Inferior parietal cortex (tissue), 1 donor: ENCODE measurements around the gene AXIN2.
A peak's percentile ranks its signal among the peaks of the same experiment; 100 is the strongest.

Experiments used
- DNase-seq: peaks from one replicate; pipeline ENCODE4 v3.0.0-alpha.2; 2016; ENCODE audit errors: extremely low spot score

AXIN2 gene

DNA sequence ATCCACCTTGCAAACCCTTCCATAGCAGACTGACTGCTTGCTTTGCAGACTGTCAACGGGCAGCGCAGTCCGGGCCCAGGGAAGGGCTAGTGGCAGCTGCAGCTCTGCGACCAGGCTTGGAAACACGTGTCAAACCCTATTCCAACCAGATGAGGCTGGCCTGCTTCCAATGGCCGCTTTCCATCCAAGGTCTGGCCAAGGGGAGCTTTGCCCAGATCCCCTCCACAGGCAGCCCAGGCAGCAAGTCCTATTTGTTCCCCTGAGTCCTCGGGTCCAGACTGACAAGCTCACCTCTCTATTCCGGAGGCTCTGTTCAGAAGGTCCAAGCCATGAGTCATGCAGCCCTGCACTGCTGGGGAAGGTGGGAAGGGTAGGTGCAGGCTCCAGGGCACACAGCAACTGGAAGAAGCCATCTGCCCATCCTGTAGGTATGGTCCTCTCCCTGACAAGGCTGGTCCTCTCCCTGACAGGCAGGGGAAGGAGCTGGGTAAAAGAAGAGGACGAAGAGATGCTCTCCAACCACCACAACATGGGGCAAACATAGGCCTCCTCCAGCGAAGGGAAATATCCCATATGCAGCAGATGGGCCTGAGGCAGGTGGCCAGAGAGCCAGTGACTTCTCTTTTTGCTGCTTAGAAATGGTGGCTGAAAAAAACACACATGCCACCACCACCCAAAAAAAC lies 22.6 kb upstream of the AXIN2 start:
- peak; percentile 15 for DNase-seq

DNA sequence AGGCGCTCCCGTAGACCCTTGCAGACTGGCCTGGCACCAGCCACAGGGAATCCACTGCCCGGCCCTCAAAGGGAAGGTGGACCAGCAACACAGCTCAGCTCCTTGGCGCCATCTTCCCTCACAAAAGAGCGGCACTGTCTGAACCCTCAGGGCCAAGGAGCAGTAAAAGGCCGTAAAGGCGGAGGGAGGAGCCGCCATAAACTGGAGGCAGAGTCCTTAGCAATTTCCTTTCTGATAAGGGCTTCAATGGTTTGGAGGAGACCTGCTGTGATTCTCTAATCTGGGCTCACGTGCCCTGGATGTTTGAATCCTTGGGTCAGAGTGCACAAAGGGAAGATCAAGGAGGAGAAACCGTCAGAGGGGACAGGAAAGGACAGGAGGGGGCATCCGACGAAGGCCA lies 15.5 kb upstream of the AXIN2 start:
- DNase-seq = no peak

DNA sequence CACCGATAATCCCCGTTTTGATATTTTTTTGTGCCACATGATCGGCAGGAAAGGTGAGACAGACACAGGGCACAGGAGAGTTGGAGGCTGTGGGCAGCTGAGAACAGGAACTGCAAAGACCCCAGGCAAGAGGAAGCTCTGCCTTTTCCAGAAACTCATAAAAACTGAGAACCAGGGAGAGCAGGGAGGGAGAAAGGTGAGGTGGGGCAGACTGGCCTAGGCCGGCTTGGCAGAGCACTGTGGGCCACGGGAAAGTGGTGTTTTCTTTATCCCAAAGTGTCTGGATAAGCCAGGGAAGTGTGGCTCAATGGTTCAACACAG lies 11.8 kb upstream of the AXIN2 start:
- DNase-seq = no peak

DNA sequence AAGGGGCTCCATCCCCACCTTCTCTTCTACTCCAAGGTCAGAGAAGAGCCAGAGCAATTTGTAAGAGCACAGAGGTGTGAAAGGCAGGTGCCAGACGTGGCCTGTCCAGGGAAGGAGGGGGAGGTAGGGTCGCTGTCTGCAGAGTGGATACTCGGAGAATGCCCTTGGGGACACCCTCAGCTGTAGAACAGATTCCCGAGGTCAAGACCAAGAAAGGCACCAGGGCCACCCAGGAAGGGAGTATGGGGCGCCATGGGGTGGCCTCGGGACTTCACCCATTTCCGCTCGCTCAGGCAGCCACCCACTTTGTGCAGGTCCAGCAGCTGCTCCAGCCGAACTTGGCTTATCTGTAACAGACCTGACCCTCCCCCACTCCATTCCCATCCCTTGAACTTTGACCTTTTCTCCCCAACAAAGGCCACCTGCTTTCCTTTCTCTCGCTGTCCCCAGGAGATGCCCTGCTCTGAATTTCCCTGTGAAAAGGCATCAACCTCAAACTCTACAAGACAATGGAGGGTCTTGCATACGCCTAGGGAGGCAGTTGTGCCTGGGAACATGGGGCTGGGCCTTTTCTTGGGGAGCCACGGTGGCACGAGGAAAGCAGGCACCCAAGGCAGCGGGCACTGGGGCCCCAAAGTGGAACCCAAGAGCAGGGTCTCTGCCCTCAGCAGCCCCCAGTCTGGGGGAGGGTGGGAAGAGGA lies 11.3 kb upstream of the AXIN2 start:
- no peak for DNase-seq

DNA sequence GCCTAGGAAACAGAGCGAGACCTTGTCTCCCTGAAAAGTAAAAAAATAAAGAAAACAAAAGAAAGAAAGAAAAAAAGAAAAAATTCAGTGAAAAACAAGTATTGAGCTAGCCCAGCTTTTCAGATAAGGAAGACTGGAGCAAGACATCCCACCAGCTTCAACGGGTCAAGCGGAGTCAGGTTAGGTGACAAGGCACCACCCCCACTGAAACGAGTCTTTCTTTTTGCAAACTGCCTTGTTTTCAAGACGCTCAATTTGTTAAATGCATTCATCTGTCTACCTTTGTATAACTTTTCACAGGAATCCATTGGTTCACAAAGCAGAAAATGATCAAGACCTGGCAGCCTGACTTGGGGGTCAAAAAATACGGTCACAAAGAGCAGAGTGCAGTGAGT lies 10.7 kb upstream of the AXIN2 start:
- no peak for DNase-seq

DNA sequence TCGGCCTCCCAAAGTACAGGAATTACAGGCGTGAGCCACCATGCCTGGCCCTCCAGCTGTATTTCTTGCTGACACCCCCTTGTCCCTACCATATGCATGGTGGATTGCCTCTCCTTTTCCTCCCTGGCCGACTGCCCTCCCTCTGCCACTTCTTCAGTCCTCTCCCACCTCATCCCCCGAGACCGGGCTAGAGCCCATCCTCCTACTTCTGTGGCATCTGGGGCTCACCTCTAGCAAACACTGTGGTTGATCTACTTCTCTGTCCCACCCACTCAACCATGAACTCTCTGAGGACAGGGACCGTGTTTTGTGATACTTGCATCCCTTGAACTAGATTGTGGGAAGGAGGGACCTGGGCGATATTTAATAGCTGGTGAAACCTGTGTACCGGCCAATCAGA lies 7.5 kb upstream of the AXIN2 start:
- no peak for DNase-seq

DNA sequence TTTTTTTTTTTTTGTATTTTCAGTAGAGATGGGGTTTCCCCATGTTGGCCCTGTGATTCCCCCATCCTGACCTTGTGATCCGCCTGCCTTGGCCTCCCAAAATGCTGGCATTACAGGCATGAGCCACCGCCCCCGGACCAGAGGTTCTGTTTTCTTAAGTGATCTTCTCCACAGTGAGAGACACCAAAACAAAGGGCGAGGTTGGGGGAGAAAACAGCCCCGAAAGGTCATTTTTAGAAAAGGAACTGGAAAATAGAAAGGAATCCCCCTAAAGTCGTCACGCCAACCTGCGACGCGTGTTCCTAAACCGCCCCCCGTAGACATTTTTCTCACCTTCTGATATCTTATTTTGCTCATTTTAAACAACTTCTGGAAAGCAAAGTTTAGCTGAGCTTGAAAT lies 6.1 kb upstream of the AXIN2 start:
- no peak for DNase-seq

DNA sequence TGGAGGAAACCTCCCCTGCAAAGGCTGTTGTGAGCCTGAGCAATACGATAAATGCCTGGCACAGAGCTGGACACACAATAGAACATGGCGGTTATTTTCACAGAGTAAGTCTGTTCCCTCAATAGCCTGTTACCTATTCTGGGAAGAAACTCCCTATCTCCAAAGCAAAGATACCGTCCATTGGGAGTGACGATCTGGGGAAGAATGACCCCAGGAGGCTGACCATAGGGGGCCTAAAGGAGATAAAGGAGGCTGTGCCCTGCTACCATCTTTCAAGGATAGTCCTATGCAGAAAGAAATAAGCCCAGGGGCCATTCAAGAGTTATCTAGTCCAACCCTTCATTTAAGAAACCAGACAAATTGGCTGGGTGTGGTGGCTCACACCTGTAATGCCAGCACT lies 4.1 kb upstream of the AXIN2 start:
- no peak for DNase-seq

DNA sequence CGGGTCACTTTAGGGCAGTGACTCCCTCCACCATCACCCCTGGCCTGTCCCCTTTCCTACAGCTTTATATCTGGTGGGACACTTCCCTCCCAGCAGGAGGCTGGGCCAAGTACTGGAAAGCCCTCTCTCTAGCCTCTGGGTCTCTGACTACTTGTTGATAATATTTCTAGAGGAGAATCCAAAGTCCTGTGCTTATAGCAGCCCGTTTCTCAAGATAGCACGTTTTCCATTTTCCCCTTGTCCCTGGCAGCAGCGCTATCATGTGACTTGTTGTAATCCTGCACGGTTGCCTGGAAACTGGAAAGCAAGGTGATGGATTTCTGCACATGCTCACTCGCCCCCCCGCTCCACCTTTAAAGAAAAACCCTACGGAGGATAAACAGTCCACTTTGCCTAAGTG lies 3.3 kb upstream of the AXIN2 start:
- DNase-seq = peak; percentile 34

DNA sequence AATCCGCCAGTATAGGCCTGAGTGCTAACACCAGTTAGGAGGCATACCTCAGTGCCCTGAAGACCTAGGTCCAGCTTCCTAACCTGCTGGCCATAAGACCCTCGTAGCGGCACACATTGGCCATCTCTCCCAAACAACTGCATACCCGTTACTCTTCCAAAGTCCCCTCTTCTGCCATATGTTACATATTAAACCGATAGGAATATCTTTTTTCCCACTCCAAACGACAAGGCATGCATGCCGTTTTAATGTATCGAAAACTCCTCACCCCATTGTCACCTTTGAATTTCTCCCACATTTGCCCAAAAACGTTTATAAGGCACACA lies 721 bp upstream of the AXIN2 start:
- DNase-seq = no peak

DNA sequence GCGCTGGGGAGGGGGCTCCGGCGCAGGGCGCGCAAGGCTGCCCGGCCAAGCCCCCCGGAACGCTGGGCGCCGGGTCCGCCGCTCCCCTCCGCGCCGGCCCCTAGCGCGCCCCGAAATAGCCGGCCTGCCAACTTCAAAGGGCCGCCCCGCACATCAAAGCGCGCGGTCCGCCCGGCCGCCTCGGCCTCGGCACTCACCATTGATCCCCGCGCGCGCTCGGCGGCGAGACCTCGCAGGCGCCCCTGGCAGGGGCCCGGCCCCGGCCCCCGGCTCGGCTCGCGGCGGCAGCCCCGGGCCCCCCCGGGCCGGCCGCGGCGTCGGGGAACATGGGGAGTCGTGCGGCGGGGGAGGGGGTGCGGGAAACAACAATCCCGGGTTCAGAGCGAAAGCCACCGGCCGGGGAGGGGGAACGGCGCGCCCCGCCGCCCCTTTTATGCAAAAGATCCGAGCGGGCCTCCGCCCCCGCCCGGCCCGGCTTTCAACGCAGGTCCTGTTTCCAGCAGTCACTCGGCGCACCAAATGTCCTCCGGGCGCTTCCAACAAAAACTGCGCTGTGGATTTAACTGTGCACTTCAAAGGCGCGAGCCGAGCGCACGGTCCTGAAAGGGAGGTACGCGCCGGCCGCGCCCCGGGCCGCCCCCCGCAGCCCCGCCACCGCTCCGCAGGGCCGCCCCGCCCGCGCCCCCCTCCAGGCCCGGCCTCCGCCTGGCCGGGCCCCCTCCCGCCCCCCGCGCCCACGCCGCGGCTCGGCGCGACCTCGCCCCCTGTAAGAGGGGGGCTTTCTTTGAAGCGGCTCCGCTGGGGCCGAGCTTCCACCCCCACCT lies 608 bp downstream of the AXIN2 start:
- DNase-seq = peak; percentile 66

DNA sequence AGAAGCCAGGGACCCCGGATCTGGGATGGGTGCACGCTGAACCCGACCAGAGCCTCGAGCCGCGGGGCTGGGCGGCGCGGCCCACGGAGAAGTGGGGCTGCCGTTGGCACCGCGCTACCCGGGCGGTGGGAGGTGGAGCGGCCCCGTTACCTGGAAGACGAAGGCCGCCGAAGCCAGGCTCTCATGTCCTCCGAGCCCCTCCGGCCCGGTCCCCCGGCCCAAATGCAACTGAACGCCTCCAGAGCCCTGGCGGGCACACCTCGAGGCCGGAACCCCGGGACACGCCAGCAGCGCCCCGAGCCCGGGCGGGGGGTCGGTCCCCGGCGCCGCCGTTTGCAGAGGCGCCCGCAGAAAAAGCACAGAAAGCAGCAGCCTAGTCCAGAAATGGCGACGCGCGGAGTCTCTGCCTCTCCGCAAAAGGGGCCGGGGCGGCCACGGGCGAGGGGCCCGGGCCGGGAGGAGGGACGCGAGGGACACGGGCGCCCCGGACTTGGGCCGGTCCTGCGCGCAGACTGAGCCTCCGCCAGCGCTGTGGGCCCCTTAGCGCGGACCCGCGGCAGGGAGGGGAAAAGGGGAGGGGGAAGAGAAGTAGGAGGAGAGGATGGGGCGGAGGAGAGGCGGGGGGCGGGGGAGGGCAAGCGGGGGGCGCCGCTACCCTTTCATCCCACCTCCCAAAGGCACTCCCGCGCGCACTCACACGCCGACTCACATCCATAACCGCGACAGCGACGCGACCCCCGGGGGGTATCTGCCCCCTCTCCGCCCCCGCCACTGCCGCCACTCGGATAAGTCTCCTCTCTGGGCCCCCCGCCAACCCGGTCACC lies 1.4 kb downstream of the AXIN2 start:
- no peak for DNase-seq

DNA sequence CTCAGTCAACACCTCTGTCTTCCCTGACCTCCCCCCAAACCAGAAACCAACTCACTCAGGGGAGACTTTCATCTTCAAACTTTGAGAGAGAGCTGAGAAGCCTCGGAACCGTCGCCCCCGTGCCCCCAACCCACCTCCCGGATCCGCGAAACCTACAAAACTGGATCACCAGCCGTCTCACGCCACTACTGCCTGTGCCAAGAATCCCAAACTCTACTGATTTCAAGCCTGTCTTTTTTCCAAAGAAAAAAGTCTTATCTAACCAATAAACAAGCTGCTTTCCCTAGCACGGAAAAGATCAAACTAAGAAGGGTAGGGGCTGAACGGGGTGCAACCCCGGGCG lies 2.0 kb downstream of the AXIN2 start:
- no peak for DNase-seq

DNA sequence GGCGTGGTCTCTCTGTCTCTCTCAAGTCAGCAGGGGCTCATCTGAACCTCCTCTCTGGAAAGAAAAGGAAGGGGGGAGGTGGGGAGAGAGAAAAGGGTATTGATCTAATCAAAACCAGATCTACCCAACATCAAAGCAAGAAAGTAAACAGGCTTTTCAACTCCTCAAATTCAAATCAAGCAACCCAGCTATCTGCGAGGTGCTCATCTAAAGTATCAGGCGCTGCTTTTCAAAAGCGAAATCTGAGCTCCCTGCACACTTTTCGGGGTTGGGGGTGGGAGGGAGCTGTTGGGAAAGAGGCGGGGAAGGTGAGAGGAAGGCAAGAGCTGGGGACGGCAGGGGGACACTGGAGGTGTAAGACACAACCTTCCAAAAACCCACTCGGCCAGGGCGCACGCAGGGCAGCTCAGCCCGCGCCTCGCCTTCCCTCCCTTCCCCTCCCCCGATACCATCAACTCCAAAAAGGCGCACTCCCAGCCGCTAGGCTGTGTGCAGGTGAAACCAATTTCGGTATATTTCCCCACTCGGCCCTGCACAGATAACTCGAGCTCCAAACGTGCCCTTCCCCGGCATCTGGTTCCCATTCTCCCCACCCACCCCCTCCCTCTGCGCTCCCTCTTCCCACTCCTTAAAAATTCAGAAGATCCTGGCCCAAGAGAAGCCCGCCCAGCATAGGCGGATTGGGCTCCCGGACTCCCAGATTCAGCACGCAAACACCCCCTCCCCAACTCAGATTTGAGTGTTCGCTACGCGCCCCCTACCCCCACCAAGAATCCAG lies 2.6 kb downstream of the AXIN2 start:
- no peak for DNase-seq

DNA sequence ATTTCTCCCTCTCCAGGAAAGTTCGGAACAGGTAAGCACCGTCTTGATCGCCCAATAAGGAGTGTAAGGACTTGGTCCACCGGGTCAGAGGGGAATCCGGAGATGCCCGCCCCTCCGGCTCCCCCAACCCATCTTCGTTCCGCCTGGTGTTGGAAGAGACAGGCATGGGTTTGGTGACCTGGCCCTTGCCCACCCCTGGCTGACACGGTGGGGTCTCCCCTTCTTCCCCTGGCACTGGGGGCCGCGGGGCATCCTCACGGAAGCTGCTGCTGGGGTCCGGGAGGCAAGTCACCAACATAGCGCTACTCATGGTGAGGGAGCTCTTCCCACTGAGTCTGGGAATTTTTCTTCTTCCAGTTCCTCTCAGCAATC lies 3.2 kb downstream of the AXIN2 start:
- no peak for DNase-seq

DNA sequence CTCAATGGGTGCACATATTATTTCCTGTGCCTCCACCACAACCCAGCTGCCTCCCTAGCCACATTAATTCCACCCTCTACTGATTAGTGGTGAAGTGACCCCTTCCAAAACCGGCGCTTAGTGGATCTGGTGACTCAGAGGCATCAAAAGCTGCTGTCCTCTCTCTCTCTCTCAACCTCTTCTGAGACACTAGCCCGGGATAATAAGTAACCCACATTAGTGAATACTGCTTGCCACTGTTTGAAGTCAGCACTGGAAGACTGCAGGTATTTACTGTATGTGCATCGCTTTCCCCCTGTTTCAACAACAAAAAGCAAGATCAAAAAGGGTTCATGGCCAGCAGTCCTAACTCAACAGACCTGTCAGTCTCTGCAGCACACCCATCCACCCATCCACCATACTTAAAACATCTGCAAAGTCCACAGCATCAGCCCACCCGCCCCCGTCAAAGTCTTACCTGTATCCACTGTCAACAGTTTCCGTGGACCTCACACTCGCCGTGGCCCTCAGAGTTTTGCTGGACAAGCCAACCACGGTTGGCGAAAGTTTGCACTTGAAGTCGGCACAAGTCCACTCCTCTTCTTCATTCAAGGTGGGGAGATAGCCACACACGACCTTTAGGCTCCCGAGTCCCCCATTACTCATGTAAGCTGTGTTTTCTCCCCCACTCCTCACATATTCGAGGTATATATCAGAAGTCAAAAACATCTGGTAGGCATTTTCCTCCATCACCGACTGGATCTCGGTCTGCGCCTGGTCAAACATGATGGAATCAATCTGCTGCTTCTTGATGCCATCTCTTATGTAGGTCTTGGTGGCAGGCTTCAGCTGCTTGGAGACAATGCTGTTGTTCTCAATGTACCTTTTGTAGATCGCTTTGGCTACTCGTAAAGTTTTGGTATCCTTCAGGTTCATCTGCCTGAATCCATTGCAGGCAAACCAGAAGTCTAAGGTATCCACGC lies 3.8 kb downstream of the AXIN2 start:
- no peak for DNase-seq

DNA sequence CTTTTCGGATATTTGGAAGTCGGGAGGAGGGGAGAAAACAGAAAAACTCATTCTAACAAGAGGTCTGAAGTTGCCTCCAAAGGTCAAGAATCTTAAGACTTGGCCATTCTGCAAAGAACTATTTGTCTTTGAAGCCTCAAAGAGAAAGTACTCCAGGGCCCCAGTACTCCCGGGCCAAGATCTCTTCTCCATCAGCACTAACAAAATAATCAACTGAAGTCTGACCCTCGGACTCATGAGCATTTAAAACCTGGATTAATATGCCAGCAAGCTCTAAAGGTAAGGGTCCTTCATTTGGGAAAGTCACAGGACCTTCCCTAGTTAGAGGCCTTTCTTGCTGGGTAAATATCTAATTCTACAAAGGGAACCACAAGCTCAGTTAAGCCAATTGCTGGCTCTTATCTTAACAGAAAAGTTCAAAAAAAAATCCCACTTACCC lies 4.5 kb downstream of the AXIN2 start:
- DNase-seq = no peak

DNA sequence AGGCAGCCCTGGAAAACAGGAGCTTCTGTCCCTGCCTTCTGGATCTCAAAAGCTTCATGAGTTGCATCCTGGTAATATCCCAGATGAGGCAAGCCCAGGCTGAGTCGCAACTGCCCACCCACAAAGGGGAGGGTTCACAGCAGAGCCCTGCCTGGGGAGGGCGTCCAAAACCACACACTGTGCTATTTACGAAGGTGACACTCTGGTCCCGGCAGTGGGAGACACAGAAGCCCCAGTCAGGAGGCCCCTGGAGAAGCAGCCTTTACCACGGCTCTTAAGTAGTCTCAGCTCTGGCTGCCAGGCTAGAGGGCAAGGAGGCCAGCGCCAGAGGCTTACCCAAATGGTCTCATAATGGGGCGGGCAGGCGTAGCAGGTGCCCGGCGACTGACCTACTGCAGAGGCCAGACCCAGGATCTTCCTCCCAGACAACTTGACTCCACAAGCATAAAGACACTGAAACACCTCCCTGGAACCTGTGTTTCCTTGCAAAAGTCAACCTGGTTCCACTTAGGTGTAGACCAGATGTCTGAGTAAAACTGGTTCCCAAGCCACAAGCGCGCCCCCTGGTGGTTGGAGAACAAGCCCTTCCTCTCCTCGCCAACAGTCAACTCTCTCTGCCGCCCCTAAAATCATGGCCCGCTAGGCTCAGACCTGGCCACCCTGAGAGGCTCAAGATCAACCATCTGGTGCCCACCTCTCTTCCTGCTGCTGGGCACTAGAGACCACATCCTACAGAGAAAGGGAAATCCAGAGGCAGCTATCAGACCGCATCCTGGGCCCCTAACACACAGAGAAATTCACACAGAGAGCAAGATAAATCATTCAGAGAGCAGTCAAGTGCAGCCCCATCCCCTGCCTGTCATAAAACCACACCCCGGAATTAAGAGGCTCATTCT lies 5.2 kb downstream of the AXIN2 start:
- DNase-seq = peak; percentile 84

DNA sequence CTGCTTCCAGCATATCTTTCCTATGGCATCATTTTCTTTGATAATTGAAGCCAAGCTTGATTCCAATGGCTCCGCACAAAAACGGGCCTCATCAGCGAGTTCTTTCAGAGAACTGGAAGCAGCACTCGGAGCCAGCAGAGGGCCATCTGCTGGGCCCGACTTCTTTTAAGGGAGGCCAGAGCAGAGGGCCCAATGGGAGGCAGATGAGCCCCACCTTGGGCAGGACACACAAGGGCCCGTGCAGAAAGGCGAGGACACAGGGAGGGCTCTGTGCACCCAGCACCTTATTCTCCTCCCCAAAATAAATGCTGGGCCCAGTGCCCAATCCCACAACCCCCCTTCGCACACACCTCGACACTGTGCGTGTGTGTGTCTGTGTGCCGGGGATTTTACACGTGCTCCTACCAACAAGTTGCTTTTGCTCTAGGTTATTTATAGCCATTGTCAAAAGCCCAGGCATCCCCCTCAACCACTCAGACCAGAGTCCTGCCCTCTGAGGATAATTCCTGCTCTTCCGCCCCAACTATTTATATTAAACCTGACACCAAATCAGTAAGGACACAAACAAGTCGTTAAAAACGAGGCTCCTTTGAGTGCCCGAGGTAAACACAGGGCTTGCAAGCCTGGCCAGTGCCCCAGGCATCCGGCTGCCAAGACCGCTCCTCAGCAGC lies 6.8 kb downstream of the AXIN2 start:
- no peak for DNase-seq
